Bronchial epithelial cell (primary cell): ENCODE results near the gene NCMAP. TPM values are rescaled to one million over a fixed set of nuclear protein-coding genes. Genes with fewer than 3 reads are reported as not detected.

Source experiments
- DNase-seq: peaks from one replicate; pipeline ENCODE4 v3.0.0-alpha.2; 2010; ENCODE audit warnings: low read depth
- FAIRE-seq: peaks from 2 replicates; lab custom pipeline; 2011; peaks lifted over from hg19 to GRCh38; lab: Jason Lieb, UNC
- H3K27me3 ChIP-seq: 2 replicates; pipeline ENCODE4 v1.5.1; 2011; ENCODE audit warnings: low read length; ENCODE audit not compliant: control insufficient read depth, insufficient read depth
- H3K36me3 ChIP-seq: 2 replicates; pipeline ENCODE4 v1.5.1; 2011; ENCODE audit warnings: low read length; ENCODE audit not compliant: control insufficient read depth, insufficient read depth
- H3K4me3 ChIP-seq: 2 replicates; pipeline ENCODE4 v1.5.1; 2011; ENCODE audit warnings: mild to moderate bottlenecking, low read depth, low read length, control low read depth
- total RNA-seq: library from RNA; depleted of rRNA; stranded (reverse); fragments of >200 nt; gene quantifications from 2 replicates; pipeline ENCODE4 v1.2.1, GENCODE V29; 2014
- TF ChIP-seq, protein P1 (sequence below): IDR thresholded peaks from 2 replicates; pipeline ENCODE4 v1.5.1; 2011; ENCODE audit warnings: mild to moderate bottlenecking, moderate library complexity, low read length, control low read depth, inconsistent platforms; ENCODE audit not compliant: insufficient read depth, severe bottlenecking

Gene NCMAP
- total RNA-seq, 1 donor from 2014 or later, result not detected

DNA sequence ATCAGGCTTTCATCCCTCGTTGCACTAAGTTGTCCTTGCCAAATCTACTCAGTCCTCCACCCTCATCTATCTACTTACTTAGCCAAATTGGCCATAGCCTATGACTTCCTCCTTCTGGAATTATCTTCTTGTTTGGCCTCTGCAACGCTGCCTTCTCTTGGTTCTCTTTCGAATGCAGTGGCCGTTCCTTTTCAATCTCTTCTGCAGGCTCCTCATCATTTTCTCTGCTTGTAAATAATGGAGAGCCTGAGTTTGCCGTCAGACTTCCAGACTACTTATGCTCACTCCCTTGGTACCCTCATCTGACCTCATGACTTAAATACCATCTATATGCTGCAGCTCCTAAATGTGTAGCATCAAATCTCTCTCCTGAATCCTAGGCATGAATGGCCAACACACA, 64.8 kb downstream of the NCMAP start:
- DNase-seq (no peak), FAIRE-seq (no peak)
- H3K36me3 ChIP-seq, result no peaks in the 10 kb centered on the region
- TF ChIP-seq, protein P1, sequence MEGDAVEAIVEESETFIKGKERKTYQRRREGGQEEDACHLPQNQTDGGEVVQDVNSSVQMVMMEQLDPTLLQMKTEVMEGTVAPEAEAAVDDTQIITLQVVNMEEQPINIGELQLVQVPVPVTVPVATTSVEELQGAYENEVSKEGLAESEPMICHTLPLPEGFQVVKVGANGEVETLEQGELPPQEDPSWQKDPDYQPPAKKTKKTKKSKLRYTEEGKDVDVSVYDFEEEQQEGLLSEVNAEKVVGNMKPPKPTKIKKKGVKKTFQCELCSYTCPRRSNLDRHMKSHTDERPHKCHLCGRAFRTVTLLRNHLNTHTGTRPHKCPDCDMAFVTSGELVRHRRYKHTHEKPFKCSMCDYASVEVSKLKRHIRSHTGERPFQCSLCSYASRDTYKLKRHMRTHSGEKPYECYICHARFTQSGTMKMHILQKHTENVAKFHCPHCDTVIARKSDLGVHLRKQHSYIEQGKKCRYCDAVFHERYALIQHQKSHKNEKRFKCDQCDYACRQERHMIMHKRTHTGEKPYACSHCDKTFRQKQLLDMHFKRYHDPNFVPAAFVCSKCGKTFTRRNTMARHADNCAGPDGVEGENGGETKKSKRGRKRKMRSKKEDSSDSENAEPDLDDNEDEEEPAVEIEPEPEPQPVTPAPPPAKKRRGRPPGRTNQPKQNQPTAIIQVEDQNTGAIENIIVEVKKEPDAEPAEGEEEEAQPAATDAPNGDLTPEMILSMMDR, result no peak
- no peaks in the 10 kb centered on the region for H3K27me3 ChIP-seq
- H3K4me3 ChIP-seq, result no peak overlapping the region

GRCh38 chr1:24621121-24621520, 65.2 kb downstream of the NCMAP start:
- Histone ChIP-seq H3K27me3 (no peaks in the 10 kb centered on the region), H3K4me3 (no peak overlapping the region), H3K36me3 (no peaks in the 10 kb centered on the region)
- TF ChIP-seq, protein P1, result no peak
- FAIRE-seq (no peak), DNase-seq (no peak)

- TF ChIP-seq, protein P1, result no peak
- H3K27me3 ChIP-seq, result no peaks in the 10 kb centered on the region
- no peaks in the 10 kb centered on the region for H3K36me3 ChIP-seq
- FAIRE-seq (no peak), DNase-seq (no peak)
- H3K4me3 ChIP-seq, result no peak overlapping the region
These were observed 66.3 kb downstream of the NCMAP start for GRCh38 chr1:24622218-24622617.

GRCh38 chr1:24632832-24633175, 76.9 kb downstream of the NCMAP start:
- no peaks in the 10 kb centered on the region for H3K36me3 ChIP-seq
- FAIRE-seq (no peak), DNase-seq (no peak)
- TF ChIP-seq, protein P1, result no peak
- no peak overlapping the region for H3K4me3 ChIP-seq
- no peaks in the 10 kb centered on the region for H3K27me3 ChIP-seq

- TF ChIP-seq, protein P1, result peak; percentile 54
- FAIRE-seq (no peak), DNase-seq (peak; percentile 79)
- Histone ChIP-seq H3K36me3 (no peaks in the 10 kb centered on the region), H3K27me3 (no peaks in the 10 kb centered on the region), H3K4me3 (no peak overlapping the region)
These were observed 79.4 kb downstream of the NCMAP start for GRCh38 chr1:24635195-24635843.
